ENCODE measurements around the gene KLHL35.

KLHL35 gene

GRCh38 chr11:75440960-75441803 is 8.2 kb upstream of the KLHL35 start:
- no peak for DNase-seq

GRCh38 chr11:75439495-75440120 is 6.6 kb upstream of the KLHL35 start:
- DNase-seq = no peak

GRCh38 chr11:75439026-75439425 is 6.0 kb upstream of the KLHL35 start:
- no peak for DNase-seq

- no peak for DNase-seq
These were observed 5.1 kb upstream of the KLHL35 start for GRCh38 chr11:75437966-75438659.

DNA sequence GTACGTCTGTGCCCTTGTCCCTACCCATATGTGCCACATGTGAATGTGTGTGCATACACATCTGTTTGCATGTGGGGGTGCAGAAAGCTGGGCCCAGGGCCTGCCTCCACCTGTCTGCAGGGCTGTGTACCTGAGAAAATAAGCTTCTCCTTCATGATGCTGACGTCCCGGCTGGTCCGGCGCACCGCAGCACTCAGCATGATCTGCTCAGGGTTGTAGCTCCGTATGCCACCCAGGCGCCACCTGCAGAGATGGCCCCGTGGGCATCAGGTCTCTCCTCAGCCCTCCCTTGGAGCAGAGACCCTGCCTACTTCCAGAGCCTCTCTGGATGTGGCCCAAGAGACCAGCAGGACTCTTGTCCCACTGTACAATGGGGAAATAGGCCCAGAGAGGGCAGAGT is 3.8 kb upstream of the KLHL35 start:
- no peak for DNase-seq

GRCh38 chr11:75435571-75435925 is 2.5 kb upstream of the KLHL35 start:
- no peak for DNase-seq

- no peak for DNase-seq
These were observed 2.0 kb upstream of the KLHL35 start for GRCh38 chr11:75434886-75435570.

DNA sequence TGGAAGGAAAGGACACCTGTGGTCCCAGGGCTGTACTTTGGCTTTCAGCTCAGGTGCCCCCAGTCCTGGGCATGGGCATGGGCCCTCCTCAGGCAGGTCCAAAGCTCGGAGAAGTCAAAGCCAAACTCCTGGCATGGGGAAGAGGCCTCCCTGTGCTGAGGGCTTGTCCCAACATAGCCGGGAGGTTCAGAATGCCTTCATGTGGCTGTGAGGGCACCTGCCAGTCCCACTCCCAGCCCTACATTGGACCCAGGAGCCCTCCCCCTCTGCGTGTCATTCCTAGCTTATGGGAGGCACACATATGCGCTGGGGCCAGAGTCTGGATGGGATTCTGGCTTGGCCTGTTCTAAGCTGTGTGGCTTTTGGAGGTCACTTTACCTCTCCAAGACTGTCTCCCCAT is 1.0 kb upstream of the KLHL35 start:
- DNase-seq = no peak

GRCh38 chr11:75433443-75433842 is 440 bp upstream of the KLHL35 start:
- DNase-seq = no peak

GRCh38 chr11:75431533-75432525 is 1.2 kb downstream of the KLHL35 start:
- no peak for DNase-seq

DNA sequence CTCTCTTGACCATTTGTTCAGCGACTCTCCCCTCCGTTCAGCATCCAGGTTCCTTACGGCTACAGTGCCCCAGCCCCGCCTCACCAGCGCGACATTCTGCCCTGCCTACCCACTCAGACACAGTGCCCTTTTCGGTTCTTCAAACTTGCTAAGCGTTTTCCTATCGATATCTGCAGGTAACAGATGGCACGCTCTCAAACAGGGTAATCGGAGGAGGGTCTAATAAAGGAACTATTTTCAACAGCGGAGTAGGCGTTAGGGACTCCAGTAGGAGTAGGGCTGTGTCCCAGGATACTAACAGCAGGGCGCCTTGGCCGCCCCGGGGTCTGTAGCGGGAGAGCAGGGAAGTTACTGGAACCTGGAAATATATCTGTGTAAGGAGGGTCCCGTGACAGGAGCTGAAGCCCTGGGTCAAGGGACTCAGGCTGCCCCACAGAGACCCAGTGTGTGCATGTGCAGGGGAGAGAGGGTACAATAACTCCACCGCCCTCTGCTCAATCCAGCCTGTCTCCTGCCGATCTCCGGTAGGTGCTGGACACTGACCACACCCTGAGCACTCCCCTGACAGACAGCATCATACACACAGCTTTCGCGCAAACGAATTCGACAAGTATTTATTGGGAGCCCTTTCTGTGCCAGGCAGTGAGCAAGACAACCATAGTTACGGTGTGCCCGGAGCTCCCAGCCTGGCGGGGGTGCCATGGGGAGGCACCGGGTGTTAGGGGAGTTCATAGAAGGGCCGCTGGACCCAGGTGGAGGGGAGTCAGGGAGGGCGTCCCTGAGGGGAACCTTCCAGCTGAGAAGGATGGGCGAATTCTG is 2.1 kb downstream of the KLHL35 start:
- no peak for DNase-seq

DNA sequence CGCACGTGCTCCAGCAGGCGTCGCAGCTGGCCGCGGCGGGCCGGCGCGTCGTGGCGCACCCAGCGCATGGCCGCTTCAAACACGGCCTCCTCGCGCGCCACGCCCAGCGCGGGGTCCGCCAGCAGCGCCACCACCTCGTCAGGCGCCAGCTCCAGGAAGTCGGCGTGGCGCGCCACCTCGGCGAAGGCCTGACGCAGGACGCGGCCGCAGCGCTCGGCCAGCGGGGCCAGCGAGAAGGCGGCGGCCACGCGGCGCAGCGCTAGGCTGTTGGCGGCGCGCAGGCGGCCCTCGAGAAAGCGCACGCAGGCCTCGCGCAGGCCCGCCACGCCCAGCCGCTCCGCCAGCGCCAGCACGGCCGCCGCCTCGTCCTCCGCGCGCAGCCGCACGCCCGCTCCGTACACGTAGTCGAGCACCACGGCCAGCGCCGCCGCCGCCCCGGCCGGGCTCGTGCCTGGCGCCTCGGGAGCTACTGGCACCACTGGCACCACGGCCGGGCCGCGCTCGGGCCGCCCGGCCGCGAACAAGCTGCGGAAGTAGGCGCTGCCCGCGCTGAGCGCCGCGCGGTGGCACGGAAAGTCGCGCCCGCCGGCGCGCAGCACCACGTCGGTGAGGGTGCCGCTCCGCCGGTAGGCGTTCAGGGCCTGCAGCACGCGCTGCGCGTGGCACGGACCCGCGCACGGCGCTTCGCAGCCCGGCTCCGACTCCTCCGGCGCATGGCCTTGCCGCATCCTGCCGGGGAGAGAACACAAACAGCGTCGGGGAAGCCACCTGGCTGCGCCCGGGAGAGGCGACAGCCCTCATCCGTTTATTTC is 2.9 kb downstream of the KLHL35 start:
- peak; percentile 74 for DNase-seq

- DNase-seq = no peak
These were observed 3.4 kb downstream of the KLHL35 start for GRCh38 chr11:75429641-75429901.

DNA sequence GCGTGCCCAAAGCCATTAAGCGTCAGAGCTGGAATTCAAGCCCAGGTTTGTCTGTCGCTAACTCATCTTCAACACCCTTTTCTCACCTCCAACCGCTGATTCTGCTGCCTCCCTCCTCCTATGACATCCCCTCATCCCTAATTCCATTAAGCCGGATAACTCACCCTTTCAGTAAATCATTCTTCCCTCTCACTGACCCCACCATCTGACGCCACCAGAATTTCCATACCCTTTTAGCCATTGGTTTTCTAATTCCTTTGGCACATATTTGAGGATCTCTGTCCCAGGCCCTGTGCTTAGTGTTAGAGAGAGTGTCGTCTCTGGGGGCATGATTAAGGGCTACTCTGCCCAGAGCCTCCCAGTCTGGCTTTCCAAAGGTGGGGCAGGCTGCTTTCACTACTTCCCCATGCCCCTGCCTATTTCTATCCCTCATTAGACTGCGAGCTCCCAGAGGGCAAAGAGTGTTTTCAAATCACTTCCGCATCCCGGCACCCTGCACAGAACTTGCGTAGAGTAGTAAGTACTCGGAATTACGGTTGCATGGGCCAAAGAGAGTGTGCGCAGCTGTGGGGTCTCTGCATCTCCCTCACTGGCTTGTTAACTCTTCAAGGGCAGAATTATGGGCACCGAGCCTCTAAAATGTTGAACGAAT is 3.9 kb downstream of the KLHL35 start:
- DNase-seq = no peak

DNA sequence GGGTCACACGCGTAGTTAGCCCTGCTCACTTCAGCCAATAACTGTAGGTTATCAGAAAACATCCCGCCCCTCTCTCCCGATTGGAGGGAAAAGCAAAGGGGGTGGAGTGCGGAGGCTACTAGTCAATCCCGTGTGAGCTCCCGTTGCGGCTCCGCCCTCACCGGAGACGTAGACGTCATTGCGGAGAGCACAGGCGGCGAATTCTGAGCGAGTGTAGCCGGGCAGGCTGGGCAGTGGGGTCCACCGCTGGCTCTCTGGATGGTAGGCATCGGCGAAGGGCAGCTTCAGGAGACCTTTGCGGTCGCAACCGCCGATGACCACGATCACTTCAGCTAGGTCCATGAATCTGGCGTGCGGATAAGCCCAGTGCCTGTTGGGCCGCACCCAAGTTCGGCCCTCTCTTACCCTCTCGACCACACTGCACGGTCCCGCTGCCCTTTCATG is 4.7 kb downstream of the KLHL35 start:
- DNase-seq = peak; percentile 68

DNA sequence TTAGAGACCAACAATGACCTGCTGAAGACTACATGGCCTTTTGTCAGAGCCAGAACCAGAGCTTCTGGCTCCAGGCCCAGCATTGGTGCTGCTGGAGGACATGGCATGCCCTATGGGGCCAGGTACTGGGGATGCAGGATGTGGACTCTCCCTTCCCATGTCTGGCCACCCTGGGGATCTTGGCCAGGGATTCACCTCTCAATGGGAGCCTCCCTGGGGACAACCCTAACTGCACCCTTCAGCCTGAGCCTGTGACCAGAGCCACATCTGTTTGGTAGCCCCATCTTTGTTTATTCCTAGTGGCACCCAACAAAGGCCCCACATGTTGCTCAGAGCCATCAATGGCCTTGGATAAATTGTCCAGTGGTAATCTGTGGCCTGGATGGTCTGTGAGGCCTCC is 5.8 kb downstream of the KLHL35 start:
- DNase-seq = no peak

GRCh38 chr11:75426720-75427086 is 6.3 kb downstream of the KLHL35 start:
- no peak for DNase-seq

- no peak for DNase-seq
These were observed 7.6 kb downstream of the KLHL35 start for GRCh38 chr11:75425422-75425821.

GRCh38 chr11:75424396-75424795 is 8.6 kb downstream of the KLHL35 start:
- DNase-seq = no peak

- DNase-seq = no peak
These were observed 9.3 kb downstream of the KLHL35 start for GRCh38 chr11:75423721-75424120.
